Stimulated activated CD4-positive, alpha-beta T cell treated with anti-CD3 and anti-CD28 coated beads, Interleukin-12 subunit alpha, Interleukin-12 subunit beta, amount 100 ng/mL, for 48 hours (primary cell): Measurements from ENCODE around the gene GASK1A.
"Not testable (repeated sequence)": the region's sequence is repeated elsewhere in the genome, so short reads cannot be mapped to it uniquely, and the experiment has no call there.

Experiments
- DNase-seq, 3 donors: peaks; one replicate each; pipeline ENCODE4 v3.0.0-alpha.2; 2020; ENCODE audit warnings: low read depth in 2 of 3, low spot score in 1 of 3

The GASK1A gene

GRCh38 chr3:43031485-43031884 is 52.4 kb downstream of the GASK1A start:
- DNase-seq = no peak

GRCh38 chr3:43031889-43032545 is 52.9 kb downstream of the GASK1A start:
- no peak for DNase-seq

GRCh38 chr3:43032646-43033628 is 53.8 kb downstream of the GASK1A start:
- DNase-seq = no peak

- no peak for DNase-seq
Measured at GRCh38 chr3:43034200-43034599, 55.1 kb downstream of the GASK1A start.

DNA sequence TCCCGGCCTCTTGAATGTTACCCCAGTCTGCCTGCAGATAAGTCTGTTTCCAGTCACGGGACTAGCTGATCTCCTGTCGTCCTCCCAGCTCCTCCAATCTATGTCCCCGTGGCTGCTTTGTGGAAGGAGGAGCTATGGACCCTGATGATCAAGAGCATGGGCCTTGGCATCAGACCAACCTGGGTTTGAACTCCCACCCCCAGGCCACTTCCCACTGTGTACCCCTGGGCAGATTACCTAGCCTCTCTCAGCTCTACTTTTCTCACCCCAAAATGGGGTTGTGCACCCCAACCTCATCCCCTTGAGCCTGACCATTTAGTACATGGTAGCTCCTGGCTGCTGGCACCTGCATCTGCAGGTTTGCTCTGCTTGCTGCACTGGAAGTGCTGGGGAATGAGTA is 55.8 kb downstream of the GASK1A start:
- DNase-seq = no peak

DNA sequence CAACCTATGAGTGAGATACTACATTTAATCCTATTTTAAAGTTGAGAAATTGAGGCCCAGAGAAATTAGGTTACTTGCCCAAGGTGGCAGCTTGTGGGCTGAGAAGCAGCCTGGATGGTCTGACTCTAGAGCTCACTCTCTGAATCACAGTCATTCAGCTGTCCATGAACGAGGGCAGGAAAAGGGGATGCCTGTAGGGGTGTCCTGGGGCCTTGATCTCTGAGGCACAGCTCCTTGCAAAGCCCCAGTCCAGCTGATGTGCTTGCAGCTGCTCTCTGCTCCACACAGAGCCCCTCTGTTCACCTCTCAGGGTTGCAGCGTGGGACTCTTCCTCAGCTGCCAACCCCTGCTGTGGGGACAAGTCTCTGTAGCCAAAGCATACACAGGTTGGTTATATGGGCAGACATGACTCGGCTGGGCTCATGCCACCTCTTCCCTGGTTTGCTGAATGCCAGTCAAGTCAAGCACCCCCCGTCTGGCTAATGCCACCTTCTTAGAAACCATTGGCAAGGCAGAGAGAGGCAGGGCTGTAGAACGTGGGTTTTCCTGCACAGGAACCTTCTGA is 56.8 kb downstream of the GASK1A start:
- DNase-seq = no peak

- no peak for DNase-seq
Measured at GRCh38 chr3:43036621-43037423, 57.7 kb downstream of the GASK1A start.

DNA sequence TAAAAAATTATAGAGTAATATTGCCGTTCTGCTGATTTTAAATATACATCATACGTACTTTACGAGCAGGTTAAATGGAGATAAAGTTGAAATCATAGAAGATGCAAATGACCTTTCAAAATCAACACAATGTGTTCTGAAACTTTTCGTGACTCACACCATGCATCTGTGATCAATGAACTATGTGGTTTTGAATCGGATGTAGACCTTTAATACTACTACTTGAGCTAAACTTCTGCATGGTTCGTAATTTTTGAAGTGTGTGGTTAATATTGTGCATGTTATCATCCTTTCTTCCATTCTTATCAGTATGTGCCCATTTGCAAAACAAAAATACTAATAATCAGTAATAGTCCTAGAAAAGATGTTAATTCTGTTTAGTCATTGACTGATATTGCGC is 58.9 kb downstream of the GASK1A start:
- no peak for DNase-seq

DNA sequence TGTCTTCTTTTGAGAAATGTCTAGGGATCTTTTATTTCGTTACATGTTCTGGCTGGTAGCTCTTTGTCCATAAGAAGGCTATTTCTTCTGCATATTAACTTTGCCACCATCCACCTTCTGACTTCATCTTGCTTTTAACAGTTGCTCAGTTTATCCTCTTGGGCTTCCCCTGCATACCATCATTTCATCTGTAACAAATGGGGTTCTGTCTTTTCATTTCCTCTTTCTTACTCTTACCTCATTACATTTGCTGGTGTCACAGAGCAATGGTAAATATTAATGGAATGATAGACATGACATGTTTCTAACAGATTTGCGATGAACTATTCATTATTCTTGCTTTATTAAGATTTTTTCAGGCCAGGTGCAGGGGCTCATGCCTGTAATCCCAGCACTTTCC is 62.4 kb downstream of the GASK1A start:
- DNase-seq = no peak

- DNase-seq = no peak
Measured at GRCh38 chr3:43043071-43043766, 64.1 kb downstream of the GASK1A start.

DNA sequence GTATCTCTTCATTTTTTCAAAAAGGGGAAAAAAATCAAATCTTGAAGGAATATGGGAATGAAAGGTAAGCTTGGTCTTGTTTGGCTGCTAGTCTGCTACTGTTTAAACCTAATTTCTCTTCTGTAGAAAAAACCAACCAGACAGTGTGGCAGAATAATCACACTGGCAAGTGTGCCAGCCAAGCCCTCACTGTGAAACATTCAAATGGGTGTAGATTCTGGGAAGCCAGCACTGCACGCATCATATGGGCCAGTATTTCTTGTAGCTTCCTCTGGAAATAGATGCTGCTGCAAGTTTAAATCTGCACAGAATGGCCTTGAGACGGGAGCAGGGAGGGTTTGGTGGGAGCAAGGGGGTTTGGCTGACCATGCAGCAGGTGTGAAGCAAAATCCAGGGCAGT is 64.7 kb downstream of the GASK1A start:
- no peak for DNase-seq

DNA sequence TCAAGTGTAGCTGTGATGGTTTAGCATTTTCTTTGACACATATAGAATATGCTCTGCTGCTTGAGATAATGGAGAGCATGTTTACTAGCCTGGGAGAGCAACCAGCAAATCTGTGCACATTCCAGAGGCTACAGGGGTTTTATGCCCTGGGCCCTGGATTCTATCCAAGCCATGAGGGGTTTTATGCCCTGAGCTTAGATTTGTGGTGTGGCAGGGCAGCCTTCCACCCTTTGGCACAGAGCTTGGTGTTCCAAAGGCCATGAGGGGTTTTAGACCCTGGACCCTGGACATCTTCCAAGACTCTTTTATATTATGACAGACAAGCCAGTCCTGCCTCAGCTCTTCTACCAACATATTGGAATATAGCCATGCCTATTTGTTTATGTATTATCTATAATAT is 66.0 kb downstream of the GASK1A start:
- not testable (repeated sequence) for DNase-seq

GRCh38 chr3:43046583-43046982 is 67.5 kb downstream of the GASK1A start:
- DNase-seq = no peak

DNA sequence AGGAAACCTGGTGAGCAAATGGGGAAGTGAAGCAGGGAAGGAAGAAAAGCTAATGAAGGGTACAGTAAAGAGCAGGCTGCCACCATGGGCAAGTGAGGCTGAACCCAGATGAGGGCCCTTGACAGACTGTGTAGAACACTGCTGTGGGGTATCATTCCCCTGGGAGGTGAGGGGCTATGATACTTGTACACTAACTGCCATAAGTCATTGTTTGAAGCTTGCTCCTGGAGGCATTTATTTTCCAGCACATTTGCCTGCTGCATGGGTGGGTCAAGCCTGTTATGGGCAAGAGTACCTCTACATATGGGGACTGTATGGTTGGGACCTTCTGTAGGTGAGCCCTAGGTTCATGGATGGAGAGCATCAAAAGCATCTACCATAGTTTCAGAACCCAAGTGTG is 69.4 kb downstream of the GASK1A start:
- DNase-seq = no peak

GRCh38 chr3:43053291-43053690 is 74.2 kb downstream of the GASK1A start:
- no peak for DNase-seq

- no peak for DNase-seq
Measured at GRCh38 chr3:43054754-43055153, 75.6 kb downstream of the GASK1A start.

- no peak for DNase-seq
Measured at GRCh38 chr3:43055393-43055792, 76.3 kb downstream of the GASK1A start.

DNA sequence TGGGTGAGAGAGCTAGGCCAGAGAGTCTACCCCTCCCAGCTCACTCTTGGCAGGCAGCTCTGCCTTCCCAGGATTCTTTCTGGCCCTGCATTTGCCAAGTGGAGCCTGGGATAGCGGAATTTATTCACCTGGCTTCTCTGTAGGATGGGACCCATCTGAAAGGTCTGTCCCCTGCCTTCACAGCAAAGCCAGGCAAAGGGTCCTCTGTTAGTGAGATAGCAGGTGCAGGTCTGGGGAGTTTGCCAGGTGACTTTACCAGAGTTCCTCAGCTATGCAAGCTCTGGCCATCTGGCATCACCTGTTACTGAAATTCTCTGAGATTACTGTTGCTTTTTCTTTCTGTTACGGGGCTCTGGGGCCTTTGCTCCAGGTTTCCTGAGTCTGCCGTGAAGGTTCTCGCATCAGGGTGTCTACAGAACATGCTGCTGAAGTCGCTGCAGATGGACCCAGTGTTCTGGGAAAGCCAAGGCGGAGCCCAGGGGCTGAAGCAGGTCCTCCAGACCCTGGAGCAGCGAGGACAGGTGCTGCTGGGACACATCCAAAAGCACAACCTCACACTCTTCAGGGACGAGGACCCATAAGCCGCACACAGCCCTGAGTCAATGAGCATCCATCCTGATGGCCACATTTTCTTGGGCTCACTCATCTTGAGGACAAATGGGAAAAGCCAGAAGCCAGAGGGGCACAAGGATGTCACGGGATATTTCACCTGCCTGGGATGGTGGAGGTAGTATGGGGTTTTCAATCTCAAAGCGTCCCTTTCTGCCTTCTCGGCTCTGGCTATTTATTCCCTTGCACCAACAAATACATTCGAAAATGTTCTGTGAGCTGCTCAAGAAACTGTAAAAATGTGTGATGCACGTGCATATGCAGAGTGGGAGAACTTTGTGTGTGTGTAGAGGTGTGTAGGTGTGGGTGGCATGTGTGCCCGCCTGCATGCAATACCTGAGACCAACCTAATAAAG is 77.0 kb downstream of the GASK1A start:
- no peak for DNase-seq

GRCh38 chr3:43059456-43059855 is 80.3 kb downstream of the GASK1A start:
- no peak for DNase-seq
